ENCODE results near the gene PRRX1. TPM values are rescaled to one million over a fixed set of nuclear protein-coding genes. Genes with fewer than 3 reads are reported as not detected.

PRRX1 gene
- total RNA-seq = 439 and 488 TPM in 2 replicates

GRCh38 chr1:170664093-170664827 lies at the start of gene PRRX1:
Gene PRRX1, plus strand, starts transcription at chr1:170664131. Its CDS starts 88 bp downstream, at chr1:170664219.

Other genes starting within 250 kb of the PRRX1 start
- 20.8 and 22.9 TPM in 2 replicates for gene GORAB, start 132.0 kb upstream of the PRRX1 start, total RNA-seq